ENCODE data around the gene INSIG2. TPM values are rescaled to one million over a fixed set of nuclear protein-coding genes. Genes with fewer than 3 reads are reported as not detected.
A peak's percentile ranks its signal among the peaks of the same experiment; 100 is the strongest.

Gene INSIG2
- total and polyA plus RNA-seq, 2 experiments from 2014 or later, result 27.3 to 35.3 TPM

- no peak for DNase-seq (ENCODE audit: low spot score)
- Histone ChIP-seq H3K36me3 (replicated peaks; ENCODE audit: insufficient read depth, low read depth) (no peaks in the 10 kb centered on the region), H3K27me3 (no peaks in the 10 kb centered on the region), H3K9me2 (replicated peaks; ENCODE audit: insufficient read depth) (no peaks in the 10 kb centered on the region), H3K4me2 (peak overlapping the region; percentile 73), H3K4me3 (no peak overlapping the region), H4K20me1 (ENCODE audit: insufficient read depth, poor library complexity, severe bottlenecking) (peaks cover 5% of the 10 kb centered on the region), H2AFZ (no peak overlapping the region), H3K79me2 (peaks cover 25% of the 10 kb centered on the region), H3K4me1 (ENCODE audit: insufficient read depth) (peaks cover 32% of the 10 kb centered on the region), H3K27ac (peak overlapping the region; percentile 88), H3K9me3 (ENCODE audit: low read depth) (no peaks in the 10 kb centered on the region)
- 51% methylated on average over 3 of the region's 3 CpGs for WGBS (ENCODE audit: low lambda C conversion rate, missing lambda C conversion rate)
- TF ChIP-seq EZH2 (IDR thresholded peaks at IDR 0.05; ENCODE audit: borderline replicate concordance), result no peak
- no peak for TF ChIP-seq EZH2phosphoT487 (IDR thresholded peaks at IDR 0.05; ENCODE audit: low read depth, severe bottlenecking, unreplicated experiment)
- no peak for TF ChIP-seq CTCF (IDR thresholded peaks at IDR 0.05; ENCODE audit: poor library complexity)
Measured at GRCh38 chr2:118086024-118086633, 2.1 kb upstream of the INSIG2 start.

- peak; percentile 53 for DNase-seq (ENCODE audit: low spot score)
- H3K36me3 ChIP-seq (replicated peaks; ENCODE audit: insufficient read depth, low read depth), result no peaks in the 10 kb centered on the region
- H3K4me3 ChIP-seq, result peak overlapping the region; percentile 47
- peak overlapping the region; percentile 31 for H2AFZ ChIP-seq
- H3K9me3 ChIP-seq (ENCODE audit: low read depth), result no peaks in the 10 kb centered on the region
- H3K27me3 ChIP-seq, result no peaks in the 10 kb centered on the region
- peak overlapping the region; percentile 76 for H3K27ac ChIP-seq
- H3K79me2 ChIP-seq, result peaks cover 45% of the 10 kb centered on the region
- H3K4me2 ChIP-seq, result peak overlapping the region; percentile 87
- peak; percentile 21 for TF ChIP-seq CTCF (IDR thresholded peaks at IDR 0.05; ENCODE audit: poor library complexity)
- TF ChIP-seq EZH2phosphoT487 (IDR thresholded peaks at IDR 0.05; ENCODE audit: low read depth, severe bottlenecking, unreplicated experiment), result no peak
- 6% methylated on average over 11 of the region's 11 CpGs for whole genome bisulfite sequencing (ENCODE audit: low lambda C conversion rate, missing lambda C conversion rate)
- peaks cover 34% of the 10 kb centered on the region for H3K4me1 ChIP-seq (ENCODE audit: insufficient read depth)
- peaks cover 17% of the 10 kb centered on the region for H4K20me1 ChIP-seq (ENCODE audit: insufficient read depth, poor library complexity, severe bottlenecking)
- H3K9me2 ChIP-seq (replicated peaks; ENCODE audit: insufficient read depth), result no peaks in the 10 kb centered on the region
Measured at GRCh38 chr2:118089139-118089800, 999 bp downstream of the INSIG2 start.

- Histone ChIP-seq H2AFZ (no peak overlapping the region), H3K4me1 (ENCODE audit: insufficient read depth) (peaks cover 26% of the 10 kb centered on the region), H3K9me3 (ENCODE audit: low read depth) (no peaks in the 10 kb centered on the region), H3K9me2 (replicated peaks; ENCODE audit: insufficient read depth) (no peaks in the 10 kb centered on the region), H4K20me1 (ENCODE audit: insufficient read depth, poor library complexity, severe bottlenecking) (peaks cover 28% of the 10 kb centered on the region), H3K27ac (no peak overlapping the region), H3K27me3 (no peaks in the 10 kb centered on the region), H3K4me3 (no peak overlapping the region), H3K79me2 (peaks cover 58% of the 10 kb centered on the region), H3K4me2 (peak overlapping the region; percentile 87), H3K36me3 (replicated peaks; ENCODE audit: insufficient read depth, low read depth) (no peaks in the 10 kb centered on the region)
- no peak for DNase-seq (ENCODE audit: low spot score)
- TF ChIP-seq CTCF (IDR thresholded peaks at IDR 0.05; ENCODE audit: poor library complexity), result no peak
- TF ChIP-seq EZH2 (IDR thresholded peaks at IDR 0.05; ENCODE audit: borderline replicate concordance), result no peak
- TF ChIP-seq EZH2phosphoT487 (IDR thresholded peaks at IDR 0.05; ENCODE audit: low read depth, severe bottlenecking, unreplicated experiment), result no peak
- WGBS (ENCODE audit: low lambda C conversion rate, missing lambda C conversion rate), result 80% methylated on average over 5 of the region's 5 CpGs
Measured at GRCh38 chr2:118090387-118091139, 2.3 kb downstream of the INSIG2 start.

Data from hepatocyte (in vitro differentiated cells).